Ovary (tissue), 9 donors: ENCODE data around the gene SLC1A5. TPM values are rescaled to one million over a fixed set of nuclear protein-coding genes. Genes with fewer than 3 reads are reported as not detected.

Experiments
- DNase-seq, 5 donors: peaks; one replicate each; pipeline ENCODE4 v3.0.0-alpha.2; 2019 to 2020
- H3K27ac ChIP-seq, 2 donors: fragments of 200-600 bp; one replicate each; pipeline versions ENCODE4 v1.5.1 to v1.8.0; 2019 to 2022
- H3K27me3 ChIP-seq: fragments of 200-600 bp; one replicate; pipeline ENCODE4 v1.8.0; 2022
- H3K36me3 ChIP-seq: fragments of 200-600 bp; sonication (generic); one replicate; pipeline ENCODE4 v1.5.1; 2019
- H3K4me1 ChIP-seq: one replicate; pipeline ENCODE4 v1.8.1; 2013; ENCODE audit warnings: mild to moderate bottlenecking, moderate library complexity; ENCODE audit not compliant: insufficient read depth
- H3K4me3 ChIP-seq: fragments of 200-600 bp; sonication (generic); one replicate; pipeline ENCODE4 v1.5.1; 2017
- H3K9me3 ChIP-seq, 2 donors: fragments of 200-600 bp in 1 of 2; sonication (generic) in 1 of 2; one replicate each; pipeline versions ENCODE4 v1.5.1 to v1.8.1; 2013 to 2019; ENCODE audit warnings: mild to moderate bottlenecking in 1 of 2, moderate library complexity in 1 of 2
- CTCF ChIP-seq, 3 donors: fragments of 450-650 bp in 2 of 3; fragments of 200-600 bp in 1 of 3; IDR thresholded peaks; one replicate each; pipeline versions ENCODE4 v1.5.1 to v1.8.0; 2016 to 2022; ENCODE audit warnings: antibody characterized with exemption in 3 of 3, mild to moderate bottlenecking in 1 of 3
- EP300 ChIP-seq: sonication (generic); formaldehyde crosslinking; IDR thresholded peaks from one replicate; pipeline ENCODE4 v1.6.1; 2017; ENCODE audit warnings: antibody characterized with exemption
- POLR2A ChIP-seq: fragments of 450-650 bp; IDR thresholded peaks from one replicate; pipeline ENCODE4 v1.6.1; 2017; ENCODE audit warnings: antibody characterized with exemption, mild to moderate bottlenecking, moderate library complexity
- WGBS, 3 donors: extraction: QIAGEN DNeasy Blood & Tissue Kit in 1 of 3; methylation state at CpG; one replicate each; pipeline versions ENCODE4 v1.1.5 to v1.1.7; 2013 to 2017; 5-methylcytosine and 5-hydroxymethylcytosine counted together
- intact Hi-C, 4 donors: fragments of 100-400 bp; cut with DNase I; formaldehyde crosslinking; loops; one replicate each; pipeline versions ENCODE4 v1.11.0 to v1.15.1; 2022 to 2023
- polyA plus RNA-seq, 2 donors: library from polyadenylated mRNA; stranded (reverse); fragments of 200-250 nt in 1 of 2; fragments of 350-450 nt in 1 of 2; fragmentation: Illumina TruSeq in 1 of 2; extraction: RNeasy Lipid Tissue Mini Kit (QIAGEN cat#74804) in 1 of 2; gene quantifications; one replicate each; pipeline ENCODE4 v1.2.3, GENCODE V29; 2013 to 2014
- total RNA-seq, 7 donors: library from RNA; depleted of rRNA in 2 of 7; stranded (reverse); fragments of >200 nt in 2 of 7; fragmentation: NEBNext Ultra II Directional in 3 of 7; extraction: Animal tissue kit (Norgen Biotek cat#: 25700) in 3 of 7; gene quantifications; one replicate each; pipeline versions ENCODE4 v1.1.0 to v1.2.4, GENCODE V29; 2016 to 2023
- donor health status: DM: no; HTN: no; CAD: no; lungs with moderate emphysema.
- donor health status: DM: no; HTN: no; CAD: no.
- donor health status: Bipolar disorder and iron deficiency.
- donor health status: DM: yes; HTN: yes; CAD: no.
- donor health status: DM: no; HTN: no; CAD: no.
- donor health status: DM: yes; HTN: yes; CAD: no.

SLC1A5 gene
- total and polyA plus RNA-seq, 9 donors, result 26.8 to 339 (median 61.6) TPM

GRCh38 chr19:46742926-46743480 lies 45.4 kb downstream of the SLC1A5 start:
- Histone ChIP-seq H3K4me1 (peaks cover 11% of the 10 kb centered on the region), H3K4me3 (no peak overlapping the region), H3K36me3 (no peaks in the 10 kb centered on the region), H3K27ac (no peak overlapping the region), H3K9me3 (no peaks in the 10 kb centered on the region), H3K27me3 (no peaks in the 10 kb centered on the region)
- 54 to 59% (median 55%) methylated on average over 4 of the region's 4 CpGs for WGBS, 3 donors
- intact Hi-C loops, result loop anchor here in 1 of 4 donors (10.0 kb wide), 1 partner anchor 138 kb away; the partner anchor contains the start of gene CALM3
- no peak for TF ChIP-seq CTCF (IDR thresholded peaks at IDR 0.05)
- TF ChIP-seq EP300, result no peak
- no peak for TF ChIP-seq POLR2A
- no peak for DNase-seq

- 66 to 76% (median 72%) methylated on average over 17 of the region's 17 CpGs for WGBS, 3 donors
- H3K27me3 ChIP-seq, result no peaks in the 10 kb centered on the region
- H3K4me1 ChIP-seq, result peaks cover 21% of the 10 kb centered on the region
- no peaks in the 10 kb centered on the region for H3K9me3 ChIP-seq
- DNase-seq, result no peak
- no peak for TF ChIP-seq EP300
- TF ChIP-seq CTCF (IDR thresholded peaks at IDR 0.05), result no peak
- no peak for TF ChIP-seq POLR2A
- H3K27ac ChIP-seq, result no peak overlapping the region
- H3K36me3 ChIP-seq, result no peaks in the 10 kb centered on the region
- H3K4me3 ChIP-seq, result no peak overlapping the region
- intact Hi-C loops, result loop anchor here in 1 of 4 donors (10.0 kb wide), 1 partner anchor 137 kb away; the partner anchor contains the start of gene CALM3
These were observed 46.9 kb downstream of the SLC1A5 start for GRCh38 chr19:46741447-46741846.

- Histone ChIP-seq H3K4me1 (peaks cover 13% of the 10 kb centered on the region), H3K36me3 (no peaks in the 10 kb centered on the region), H3K4me3 (no peak overlapping the region), H3K27me3 (no peaks in the 10 kb centered on the region), H3K9me3 (no peaks in the 10 kb centered on the region), H3K27ac (no peak overlapping the region)
- DNase-seq, result peak in 2 of 5 donors; percentile 22 to 40
- WGBS, 3 donors, result 57 to 59% (median 58%) methylated on average over 14 of the region's 14 CpGs
- TF ChIP-seq EP300, result no peak
- TF ChIP-seq POLR2A, result no peak
- no peak for TF ChIP-seq CTCF (IDR thresholded peaks at IDR 0.05)
- intact Hi-C loops, result no loop called here
These were observed 49.1 kb downstream of the SLC1A5 start for GRCh38 chr19:46739290-46739771.

- H3K4me1 ChIP-seq, result peaks cover 13% of the 10 kb centered on the region
- 41 to 67% (median 53%) methylated on average over 19 of the region's 19 CpGs for WGBS, 3 donors
- no peaks in the 10 kb centered on the region for H3K36me3 ChIP-seq
- no peaks in the 10 kb centered on the region for H3K9me3 ChIP-seq
- no peaks in the 10 kb centered on the region for H3K27me3 ChIP-seq
- H3K4me3 ChIP-seq, result no peak overlapping the region
- no peak overlapping the region for H3K27ac ChIP-seq
- TF ChIP-seq POLR2A, result no peak
- TF ChIP-seq CTCF (IDR thresholded peaks at IDR 0.05), result no peak
- TF ChIP-seq EP300, result no peak
- DNase-seq, result peak in 3 of 5 donors; percentile 17 to 30 (median 30)
- intact Hi-C loops, result no loop called here
These were observed 50.6 kb downstream of the SLC1A5 start for GRCh38 chr19:46737761-46738171.
